ENCODE measurements around the gene SV2C.

Gene SV2C

DNA sequence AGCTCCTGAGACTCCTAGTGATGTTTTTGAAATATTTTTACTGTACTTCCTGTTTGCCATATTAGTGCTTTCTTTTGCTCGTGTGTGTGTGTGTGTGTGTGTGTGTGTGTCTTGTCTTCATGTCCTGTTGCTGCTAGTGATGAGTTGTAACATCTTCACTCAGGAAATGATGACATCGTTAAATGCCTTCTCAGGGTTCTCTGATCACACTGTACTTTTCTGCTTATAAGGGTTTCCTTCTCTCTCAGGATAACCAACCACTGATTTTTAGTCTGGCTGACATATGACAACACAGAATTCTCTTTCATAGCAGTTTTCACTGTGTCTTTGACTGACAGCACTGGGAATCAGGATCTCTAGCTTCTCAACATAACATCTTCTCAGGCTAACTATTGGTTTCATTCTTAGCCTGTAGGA is 16.1 kb downstream of the SV2C start:
- no peak for DNase-seq

DNA sequence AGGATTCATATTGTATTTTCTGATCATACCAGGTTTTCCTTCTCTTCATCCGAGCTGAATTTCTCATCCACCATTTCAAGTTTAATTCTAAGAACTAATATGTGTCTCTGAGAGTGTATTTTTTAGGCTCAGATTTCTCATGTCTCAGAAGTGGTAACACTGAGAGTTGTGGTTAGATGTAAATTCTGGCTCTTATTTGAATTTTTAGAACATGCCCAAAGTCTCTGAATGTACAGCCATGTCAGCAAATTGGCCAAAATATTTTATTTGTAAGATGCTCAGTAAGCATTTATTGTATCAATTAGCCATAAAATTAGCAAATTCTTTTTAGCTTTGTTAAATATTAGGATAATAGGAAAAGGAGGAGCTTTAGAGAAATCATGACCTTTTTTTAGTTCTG is 16.6 kb downstream of the SV2C start:
- DNase-seq = no peak

DNA sequence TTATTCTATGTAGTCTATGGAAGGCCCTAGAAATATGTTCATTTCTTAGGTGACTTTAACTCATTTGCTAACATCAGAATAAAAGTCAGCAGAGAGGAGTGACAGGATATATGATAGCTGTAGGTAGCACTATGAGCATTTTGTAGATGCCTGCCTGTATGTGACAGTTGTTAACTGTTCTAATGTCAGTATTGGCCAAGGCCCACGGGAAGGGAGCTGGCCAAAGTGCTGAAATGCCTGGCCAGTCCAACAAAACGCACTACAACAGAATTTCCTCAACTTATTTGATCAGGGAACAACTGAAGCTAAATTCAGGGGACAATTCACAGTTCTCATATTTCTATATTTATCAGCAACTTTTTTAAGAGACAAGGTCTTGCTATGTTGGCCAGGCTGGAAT is 20.8 kb downstream of the SV2C start:
- DNase-seq = no peak

DNA sequence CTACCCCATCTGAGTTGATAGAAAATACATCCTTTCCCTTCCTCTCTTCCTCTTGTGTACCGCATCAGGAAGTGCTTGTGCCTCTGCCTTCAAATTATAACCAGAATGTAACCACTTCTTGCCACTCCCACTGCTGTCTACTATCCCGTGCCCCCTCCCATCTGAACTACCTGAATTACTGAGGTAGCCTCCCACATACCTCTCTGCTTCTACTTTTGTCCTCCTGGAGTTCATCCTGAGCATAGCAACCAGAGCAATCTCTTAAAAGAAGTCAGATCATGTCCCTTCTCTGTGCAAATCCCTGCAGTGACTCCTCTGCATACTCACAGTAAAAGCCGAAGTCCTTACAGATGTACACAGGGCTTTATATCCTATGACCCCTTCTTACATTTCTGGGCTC is 23.0 kb downstream of the SV2C start:
- no peak for DNase-seq

DNA sequence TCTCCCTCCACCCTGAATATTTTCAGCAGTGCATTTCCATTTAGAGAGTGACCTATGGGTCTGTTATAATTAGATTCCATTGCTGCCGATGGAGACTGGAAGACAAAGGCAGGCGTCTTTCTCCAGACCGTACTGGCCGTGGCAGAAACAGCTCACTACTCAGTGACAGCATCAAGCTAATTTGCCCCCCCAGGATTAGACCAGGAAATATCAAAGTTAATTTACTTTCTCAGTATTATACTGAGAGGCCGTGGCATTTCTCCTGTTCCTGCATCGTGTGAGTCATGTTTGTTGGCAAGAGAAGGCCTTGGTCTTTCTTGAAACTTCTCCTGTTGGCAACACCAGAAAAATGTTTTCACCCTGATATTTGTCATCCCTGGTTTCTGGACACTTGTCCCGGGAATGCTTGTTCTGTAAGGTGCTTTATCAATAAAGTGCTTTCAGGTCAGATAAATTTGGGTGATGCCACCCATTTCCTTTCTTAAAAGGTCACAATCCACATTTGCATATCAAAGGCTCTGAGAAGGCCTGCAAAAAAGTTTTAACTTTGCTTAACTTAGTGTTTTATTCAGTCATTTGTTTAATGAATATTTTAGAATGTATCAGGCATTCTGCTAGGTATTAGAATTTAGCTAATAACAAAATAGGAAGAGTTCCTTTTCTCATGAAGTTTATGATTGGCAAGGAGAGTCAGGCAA is 28.4 kb downstream of the SV2C start:
- DNase-seq = no peak

DNA sequence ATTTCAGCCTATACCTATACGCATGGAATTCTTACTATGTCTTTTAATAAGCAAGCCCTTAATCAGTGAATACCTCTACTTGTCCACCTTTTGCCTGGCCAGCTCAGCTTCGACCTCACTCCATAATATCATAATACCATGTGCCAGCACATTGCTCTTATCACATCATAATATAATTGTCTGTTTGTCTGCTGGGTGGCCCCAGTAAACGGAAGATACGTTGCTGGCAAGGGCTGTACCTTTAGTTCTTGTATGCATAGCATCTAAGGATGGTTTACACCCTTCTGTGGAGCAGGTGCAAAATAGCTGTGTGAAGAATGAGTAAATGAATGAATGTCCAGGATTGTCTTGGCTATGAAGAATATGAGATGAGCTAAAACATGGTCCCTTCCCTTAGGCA is 29.9 kb downstream of the SV2C start:
- DNase-seq = no peak

DNA sequence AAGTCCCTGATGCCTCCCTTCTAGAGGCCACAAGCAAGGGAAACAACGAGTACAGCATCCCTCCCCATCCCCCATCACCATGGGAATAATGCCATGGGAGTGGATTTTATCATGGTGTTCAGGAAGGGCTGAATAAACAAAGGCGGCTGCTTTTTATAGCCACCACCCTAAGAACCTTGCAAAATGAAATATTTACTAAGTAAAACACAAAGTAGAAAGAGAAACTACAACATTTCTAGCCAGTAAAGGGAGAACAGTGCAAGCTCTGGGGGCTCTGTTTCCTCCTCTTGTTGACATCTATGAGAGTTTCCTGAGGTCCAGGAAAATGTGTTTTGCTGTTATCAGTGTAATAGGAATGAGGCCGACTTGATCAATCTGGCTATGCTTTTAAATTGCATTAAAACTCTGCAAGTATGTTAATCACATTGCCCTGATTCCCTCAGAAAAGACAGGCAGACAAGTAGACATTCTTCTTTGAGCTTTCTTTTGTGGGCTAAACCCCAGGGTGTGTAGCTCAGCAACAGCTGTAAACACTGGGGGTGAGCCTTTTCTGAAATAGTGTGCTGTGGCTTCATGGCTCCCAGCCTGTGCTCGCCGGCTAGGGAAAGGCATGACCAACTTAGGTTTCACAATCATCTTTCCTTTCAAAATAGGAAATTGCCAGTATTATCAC is 31.1 kb downstream of the SV2C start:
- DNase-seq = peak in 5 of 51 donors; percentile 2 to 12 (median 5)

DNA sequence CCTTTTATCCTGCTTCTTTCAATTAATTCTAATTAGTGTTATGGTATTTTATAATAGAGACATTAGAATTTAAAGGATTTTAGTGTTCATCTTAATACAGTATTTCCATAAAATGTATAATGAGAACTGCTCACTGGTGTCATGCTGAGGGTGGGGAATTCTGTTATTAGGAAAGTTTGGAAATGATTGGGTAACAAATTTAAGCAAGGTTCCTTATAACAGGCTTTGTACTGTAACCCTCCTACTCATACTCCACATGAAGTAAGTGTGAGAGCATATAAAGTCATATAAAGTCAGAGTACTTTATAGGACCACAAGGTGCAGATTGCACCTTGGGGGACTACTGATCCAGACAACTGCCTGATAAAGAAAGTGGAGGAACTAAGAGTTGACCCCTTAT is 42.2 kb downstream of the SV2C start:
- no peak for DNase-seq

DNA sequence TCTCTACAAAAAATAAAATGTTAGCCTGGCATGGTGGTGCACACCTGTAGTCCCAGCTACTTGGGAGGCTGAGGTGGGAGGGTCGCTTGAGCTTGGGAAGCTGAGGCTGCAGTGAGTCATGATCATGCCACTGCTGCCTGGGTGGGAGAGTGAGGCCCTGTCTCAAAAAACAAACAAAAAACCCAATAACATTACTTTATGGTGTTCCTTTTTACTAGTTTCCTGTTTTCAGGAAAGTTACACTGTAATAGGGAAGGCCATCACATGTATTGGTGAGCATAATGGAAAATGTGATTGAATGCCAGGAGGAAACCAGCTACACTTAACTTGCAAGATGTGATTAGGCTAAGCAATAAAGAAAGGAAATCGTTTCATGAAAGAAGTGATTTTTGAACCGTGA is 42.7 kb downstream of the SV2C start:
- DNase-seq = no peak

DNA sequence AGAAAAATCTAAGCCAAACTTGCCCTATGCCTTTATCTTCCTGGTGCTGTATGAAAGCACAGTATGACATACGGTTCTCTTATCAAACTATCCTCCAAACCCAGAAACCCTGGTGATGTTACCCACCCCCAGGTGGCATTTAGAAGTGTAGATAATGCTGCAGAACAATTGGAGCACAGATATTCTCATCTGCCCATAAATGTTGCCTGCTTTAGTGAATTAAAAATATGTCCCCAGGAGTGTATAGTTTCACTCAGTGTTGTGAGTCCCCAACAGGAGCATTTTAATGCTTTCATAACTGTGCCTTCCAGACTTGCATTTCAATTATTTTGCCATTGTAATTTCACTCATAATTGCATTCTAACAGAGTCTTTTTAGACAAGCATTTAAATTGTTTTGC is 50.8 kb downstream of the SV2C start:
- DNase-seq = no peak

DNA sequence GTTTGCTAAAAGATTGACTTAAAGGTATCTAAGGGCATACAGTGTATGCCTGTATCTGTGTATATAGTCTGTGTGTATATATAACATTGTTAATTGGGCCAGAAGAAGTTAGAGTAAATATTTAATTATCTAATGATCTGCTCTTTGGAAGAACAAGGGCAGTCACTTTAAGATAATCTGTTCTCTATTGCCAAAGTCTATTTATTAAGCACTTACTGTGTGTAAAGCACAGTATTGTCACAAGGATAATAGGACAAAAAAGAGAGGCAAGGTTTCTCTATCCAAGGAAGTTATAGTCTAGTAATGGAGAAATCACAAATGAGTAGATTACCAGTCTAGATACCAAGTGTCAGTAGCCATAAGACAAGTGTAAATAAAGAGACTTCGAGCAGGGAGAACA is 51.5 kb downstream of the SV2C start:
- no peak for DNase-seq

DNA sequence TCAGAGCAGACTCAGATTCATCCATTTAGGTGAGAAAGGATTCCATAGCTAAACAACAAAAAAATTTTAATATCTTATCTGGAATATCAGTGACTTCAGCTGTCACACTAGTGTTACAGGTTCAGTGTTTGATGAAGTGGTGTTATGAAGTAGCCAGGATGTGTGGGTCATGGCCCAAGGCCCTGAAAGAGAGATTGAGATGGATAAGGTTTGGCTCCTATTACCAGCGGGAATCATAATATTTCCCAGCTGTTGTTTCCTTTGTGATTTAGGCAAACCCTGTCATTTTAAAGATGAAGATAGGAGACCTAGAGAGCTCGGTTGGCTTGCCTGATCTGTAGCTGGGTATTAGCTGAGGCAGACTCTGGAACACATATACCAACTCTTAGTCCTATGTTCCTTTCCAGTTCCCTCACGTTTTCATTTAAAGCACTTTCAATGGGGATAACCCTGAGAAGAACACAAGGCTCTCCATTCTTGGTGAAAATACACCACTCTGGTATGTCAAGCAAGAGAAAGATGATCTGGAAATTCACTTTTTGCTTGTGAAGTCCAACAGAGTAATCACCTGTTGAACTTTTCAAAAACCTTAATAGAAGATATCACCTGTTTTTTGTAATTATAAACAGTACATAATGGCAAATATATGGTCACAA is 54.8 kb downstream of the SV2C start:
- DNase-seq = no peak

DNA sequence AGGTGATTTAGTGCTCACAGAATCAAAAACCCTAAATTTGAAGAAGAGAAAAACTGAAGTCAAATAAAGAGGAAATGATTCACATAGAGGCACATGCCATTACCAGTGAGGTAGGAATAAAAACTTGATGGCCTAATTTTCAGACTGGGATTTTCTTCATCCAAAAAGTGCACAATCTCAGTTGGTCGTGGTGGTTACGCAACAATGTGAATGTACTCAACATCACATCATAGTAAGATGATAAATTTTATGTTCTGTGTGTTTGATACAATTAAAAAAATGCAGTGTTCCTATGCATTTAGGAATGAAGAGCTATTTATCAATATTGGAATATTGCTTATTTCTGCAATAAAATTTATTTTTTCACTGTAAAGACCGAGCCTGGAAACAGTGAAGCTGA is 60.7 kb downstream of the SV2C start:
- no peak for DNase-seq

DNA sequence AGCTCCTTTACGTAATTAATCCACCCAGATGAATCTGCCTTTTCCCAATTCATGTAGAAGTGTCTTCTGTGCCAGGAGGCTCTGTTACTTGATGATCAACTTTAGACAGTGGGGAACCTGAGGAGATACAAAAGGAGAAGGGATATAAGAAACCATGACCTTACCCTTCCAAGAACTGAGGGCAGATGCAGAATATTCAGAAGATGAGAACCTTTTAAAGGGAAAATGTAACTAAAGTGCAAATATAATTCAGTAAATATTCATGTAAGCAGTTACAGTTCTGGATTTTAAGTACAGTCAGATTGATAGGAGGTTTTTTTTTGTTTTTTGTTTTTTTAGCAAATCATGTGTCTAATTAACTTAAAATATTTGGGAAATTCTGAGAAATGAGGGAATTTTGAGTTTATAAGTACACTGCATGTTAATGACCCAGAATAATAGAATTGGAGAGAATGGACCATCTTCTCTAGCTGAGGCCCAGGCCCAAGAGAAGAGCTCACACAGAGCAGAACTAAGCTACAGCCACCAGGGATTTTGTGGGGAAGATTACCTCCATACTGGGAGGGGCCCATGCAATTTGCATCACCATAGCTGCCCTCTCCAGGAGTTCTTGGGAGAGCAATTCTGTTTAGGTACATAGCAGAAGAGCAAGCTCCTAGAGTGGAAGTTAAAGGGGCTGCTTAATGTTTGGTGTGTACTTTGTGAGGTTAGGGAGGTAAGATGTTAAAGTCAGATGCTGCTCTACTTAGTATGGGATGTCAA is 61.5 kb downstream of the SV2C start:
- no peak for DNase-seq

DNA sequence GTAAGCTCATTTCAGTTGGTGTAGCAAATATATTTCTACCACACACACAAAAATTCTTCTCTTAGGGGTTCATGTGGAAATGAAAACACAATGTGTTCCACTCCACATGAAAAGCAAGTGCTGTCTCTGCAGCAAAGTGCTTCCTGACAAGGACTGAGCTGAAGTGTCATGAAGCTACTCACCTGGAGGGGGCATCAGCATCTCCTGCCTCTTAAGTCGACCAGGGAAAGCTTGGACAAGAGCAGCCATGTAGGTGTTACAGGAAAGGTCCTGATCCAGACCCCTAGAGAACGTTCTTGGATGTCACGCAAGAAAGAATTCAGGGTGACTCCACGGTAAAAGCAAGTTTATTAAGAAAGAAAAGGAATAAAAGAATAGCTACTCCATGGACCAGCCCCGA is 62.8 kb downstream of the SV2C start:
- DNase-seq = no peak

DNA sequence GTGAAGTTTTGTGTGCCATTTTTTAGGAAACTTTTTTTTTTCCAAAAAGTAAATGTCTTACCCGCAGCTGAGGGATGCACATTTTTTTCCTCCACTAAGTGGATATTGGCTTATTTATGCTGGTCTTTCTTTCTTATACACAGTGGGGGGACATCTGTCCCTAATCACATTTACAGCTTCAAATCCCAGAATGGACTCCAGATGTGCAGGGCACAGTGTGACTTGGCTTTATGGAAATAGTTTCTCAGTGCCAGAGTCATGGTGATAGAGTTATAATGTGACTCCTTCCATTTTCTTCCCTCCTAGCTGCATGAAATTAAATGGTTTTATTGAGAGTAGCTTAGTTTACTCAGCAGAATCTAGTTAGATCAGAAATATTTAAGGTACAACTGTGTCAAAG is 66.5 kb downstream of the SV2C start:
- DNase-seq = no peak

DNA sequence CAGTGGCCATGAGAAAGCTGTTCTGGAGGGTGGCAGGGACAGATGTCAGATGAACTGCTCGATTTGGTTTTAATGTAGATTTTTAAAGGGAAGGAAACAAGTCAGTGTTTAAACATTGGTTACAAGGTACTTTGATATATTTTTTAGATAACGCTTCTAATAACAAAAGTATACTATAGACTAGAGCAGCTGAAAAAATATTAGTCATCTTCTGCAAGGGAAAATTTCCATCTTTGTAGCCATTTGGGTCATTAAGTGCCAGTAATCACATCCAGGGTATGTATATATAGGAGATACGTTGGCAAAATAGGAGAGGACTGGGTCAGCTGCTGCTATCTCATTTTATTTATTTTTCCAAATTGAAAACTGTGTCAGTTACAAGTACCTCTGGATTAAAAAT is 69.0 kb downstream of the SV2C start:
- DNase-seq = no peak

DNA sequence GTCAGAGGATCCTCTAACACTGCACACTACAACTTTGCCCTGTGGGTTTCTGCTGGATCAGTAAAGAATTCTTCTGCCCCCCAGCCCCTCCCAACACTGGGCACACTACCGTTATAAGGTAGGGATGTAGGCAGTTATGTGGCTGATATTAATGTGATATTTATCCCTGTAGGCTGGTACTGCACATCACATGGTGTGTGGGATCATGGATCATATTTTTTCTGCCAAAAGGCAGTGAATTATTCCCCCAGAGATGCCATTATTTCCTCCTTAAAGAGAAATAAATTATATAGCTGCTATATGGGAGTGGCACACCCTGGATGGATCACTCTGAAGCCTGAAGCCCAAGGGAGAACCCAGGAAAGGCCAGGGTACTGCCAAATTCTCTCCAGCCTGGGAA is 69.5 kb downstream of the SV2C start:
- DNase-seq = no peak

DNA sequence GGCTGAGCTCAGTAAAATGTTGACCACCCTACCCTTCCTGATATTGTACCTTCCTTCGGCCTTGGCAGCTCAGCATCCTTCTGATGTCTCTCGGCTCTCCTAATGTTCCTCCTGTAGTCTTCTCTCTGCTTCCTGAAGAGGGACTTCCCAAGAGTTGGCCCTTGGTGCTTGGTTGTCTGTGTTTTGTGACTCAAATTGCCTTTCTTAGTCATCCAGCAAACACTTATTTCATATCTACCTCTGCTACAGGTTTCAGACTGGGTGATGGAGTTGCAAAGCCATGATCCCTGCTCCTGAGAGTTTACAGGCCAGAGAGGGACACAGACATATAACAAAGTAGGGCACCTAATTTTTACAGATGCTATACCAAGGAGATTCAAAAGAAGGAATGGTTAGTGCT is 70.1 kb downstream of the SV2C start:
- DNase-seq = no peak

DNA sequence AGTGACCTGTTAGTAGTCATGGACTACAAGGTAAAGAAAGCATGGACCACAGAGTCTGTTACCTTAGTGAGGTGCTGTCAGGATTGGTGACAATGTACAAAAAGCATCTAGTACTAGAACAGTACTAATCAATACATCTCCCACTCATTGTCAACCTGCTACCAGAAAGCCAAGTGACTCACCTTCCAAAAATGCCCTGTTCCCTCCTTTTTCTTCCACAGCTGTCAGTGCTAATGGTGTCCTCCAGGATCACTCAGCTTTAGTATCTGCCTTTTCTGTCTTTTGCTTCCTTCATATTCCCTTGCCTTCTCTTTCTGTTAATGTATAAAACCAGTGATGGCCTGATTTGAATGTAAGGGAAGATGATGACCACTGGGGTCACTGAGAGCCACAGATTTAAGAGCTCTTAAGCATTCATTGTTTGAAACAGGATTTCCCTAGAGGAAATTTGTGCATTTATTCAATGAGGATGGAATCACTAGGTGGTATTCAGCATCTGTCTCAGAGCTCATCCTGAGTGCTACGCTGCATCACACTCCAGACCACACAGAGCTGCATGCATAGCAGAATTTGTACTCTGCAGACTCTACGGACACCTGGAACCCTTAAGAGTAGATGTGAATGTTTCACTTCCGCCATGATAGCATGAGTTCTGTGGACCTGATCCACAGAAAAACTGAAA is 71.0 kb downstream of the SV2C start:
- DNase-seq = peak in 1 of 51 donors; percentile 42

DNA sequence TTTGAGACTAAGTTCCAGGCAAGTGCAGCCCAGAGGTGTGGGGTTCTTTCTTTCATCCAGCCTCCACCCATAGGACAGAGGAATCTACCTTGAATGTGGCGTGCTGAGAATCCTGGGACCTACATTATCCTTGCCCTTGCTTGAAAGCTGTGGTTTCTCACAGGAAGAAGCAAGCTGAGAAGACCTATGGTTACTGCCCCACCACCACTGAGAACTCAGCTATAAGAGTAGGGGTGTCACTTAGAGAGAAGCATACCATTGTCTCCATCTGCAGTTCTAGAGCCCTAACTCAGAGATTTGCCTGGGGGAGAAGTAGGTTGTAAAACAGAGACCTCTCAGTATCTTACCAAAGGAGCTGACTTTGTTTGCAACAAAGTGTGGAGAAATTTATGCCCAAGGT is 72.4 kb downstream of the SV2C start:
- no peak for DNase-seq

DNA sequence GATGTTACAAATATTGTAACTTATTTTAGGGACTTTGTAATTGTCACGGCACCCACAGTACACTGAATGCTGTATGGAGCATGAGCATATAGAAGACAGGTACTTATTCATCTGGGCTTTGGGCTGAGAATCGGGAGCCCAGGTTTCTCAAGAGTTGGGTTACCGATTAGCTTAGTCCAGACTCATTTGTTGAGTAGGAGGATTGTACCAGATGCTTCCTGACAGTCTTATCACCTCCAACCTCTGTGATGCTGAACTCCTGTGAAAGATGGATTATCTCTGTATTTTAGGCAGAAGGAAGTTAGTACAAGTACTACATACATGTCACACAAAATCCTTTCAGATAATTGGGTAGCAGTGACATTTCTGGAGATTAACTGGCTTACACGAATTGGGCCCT is 79.2 kb downstream of the SV2C start:
- no peak for DNase-seq
